Bronchial epithelial cell (primary cell): ENCODE data around the gene GRM1. TPM values are rescaled to one million over a fixed set of nuclear protein-coding genes. Genes with fewer than 3 reads are reported as not detected.

Source experiments
- DNase-seq: peaks from one replicate; pipeline ENCODE4 v3.0.0-alpha.2; 2010; ENCODE audit warnings: low read depth
- FAIRE-seq: peaks from 2 replicates; lab custom pipeline; 2011; peaks lifted over from hg19 to GRCh38; lab: Jason Lieb, UNC
- H3K27me3 ChIP-seq: 2 replicates; pipeline ENCODE4 v1.5.1; 2011; ENCODE audit warnings: low read length; ENCODE audit not compliant: control insufficient read depth, insufficient read depth
- H3K36me3 ChIP-seq: 2 replicates; pipeline ENCODE4 v1.5.1; 2011; ENCODE audit warnings: low read length; ENCODE audit not compliant: control insufficient read depth, insufficient read depth
- H3K4me3 ChIP-seq: 2 replicates; pipeline ENCODE4 v1.5.1; 2011; ENCODE audit warnings: mild to moderate bottlenecking, low read depth, low read length, control low read depth
- total RNA-seq: library from RNA; depleted of rRNA; stranded (reverse); fragments of >200 nt; gene quantifications from 2 replicates; pipeline ENCODE4 v1.2.1, GENCODE V29; 2014
- TF ChIP-seq, protein P1 (sequence below): IDR thresholded peaks from 2 replicates; pipeline ENCODE4 v1.5.1; 2011; ENCODE audit warnings: mild to moderate bottlenecking, moderate library complexity, low read length, control low read depth, inconsistent platforms; ENCODE audit not compliant: insufficient read depth, severe bottlenecking

GRM1 gene
- total RNA-seq, 1 donor from 2014 or later: not detected

DNA sequence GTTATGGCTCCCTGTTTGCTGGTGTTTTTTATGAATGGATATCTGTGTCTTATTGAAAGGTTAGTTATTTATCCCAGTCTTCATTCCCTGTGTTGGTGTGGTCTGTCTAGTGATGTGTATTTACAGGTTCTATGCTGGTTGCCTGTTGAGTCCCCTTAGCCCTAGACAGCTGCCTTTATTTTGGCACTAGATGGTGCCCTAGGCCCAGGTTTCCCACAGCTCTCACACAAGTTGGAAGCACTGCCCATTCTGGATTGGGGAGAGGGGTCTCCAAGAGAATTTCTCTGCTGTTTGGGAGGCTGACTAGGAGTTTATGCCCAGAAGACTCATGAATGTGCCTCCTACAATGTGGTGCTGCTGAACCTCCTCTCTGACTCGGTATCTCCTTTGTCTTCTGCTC, 12.4 kb downstream of the GRM1 start:
- DNase-seq (peak; percentile 46), FAIRE-seq (peak; percentile 52)

DNA sequence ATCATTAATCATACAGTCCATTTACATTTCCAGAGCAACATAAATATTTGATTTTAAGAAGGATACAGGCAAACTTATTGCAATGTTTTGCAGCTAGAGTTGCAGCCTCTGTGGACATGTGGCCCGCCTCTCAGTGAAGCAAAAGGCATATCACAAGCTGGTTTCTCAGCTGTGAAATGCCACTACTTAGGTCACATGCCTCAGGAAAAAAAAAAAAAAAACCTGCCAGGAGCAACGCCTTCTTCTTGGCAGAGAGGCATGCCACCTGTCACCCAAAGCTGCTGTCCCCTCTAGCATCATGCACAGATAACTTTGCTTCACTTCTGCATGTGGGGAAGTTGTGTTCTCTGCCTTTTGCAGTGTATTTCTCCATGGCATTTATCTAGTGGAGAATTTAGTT, 18.5 kb downstream of the GRM1 start:
- FAIRE-seq (no peak), DNase-seq (no peak)
- Histone ChIP-seq H3K36me3 (no peaks in the 10 kb centered on the region), H3K27me3 (no peaks in the 10 kb centered on the region), H3K4me3 (no peak overlapping the region)
- TF ChIP-seq, protein P1, sequence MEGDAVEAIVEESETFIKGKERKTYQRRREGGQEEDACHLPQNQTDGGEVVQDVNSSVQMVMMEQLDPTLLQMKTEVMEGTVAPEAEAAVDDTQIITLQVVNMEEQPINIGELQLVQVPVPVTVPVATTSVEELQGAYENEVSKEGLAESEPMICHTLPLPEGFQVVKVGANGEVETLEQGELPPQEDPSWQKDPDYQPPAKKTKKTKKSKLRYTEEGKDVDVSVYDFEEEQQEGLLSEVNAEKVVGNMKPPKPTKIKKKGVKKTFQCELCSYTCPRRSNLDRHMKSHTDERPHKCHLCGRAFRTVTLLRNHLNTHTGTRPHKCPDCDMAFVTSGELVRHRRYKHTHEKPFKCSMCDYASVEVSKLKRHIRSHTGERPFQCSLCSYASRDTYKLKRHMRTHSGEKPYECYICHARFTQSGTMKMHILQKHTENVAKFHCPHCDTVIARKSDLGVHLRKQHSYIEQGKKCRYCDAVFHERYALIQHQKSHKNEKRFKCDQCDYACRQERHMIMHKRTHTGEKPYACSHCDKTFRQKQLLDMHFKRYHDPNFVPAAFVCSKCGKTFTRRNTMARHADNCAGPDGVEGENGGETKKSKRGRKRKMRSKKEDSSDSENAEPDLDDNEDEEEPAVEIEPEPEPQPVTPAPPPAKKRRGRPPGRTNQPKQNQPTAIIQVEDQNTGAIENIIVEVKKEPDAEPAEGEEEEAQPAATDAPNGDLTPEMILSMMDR: no peak

More for the DNA sequence above, 12.4 kb downstream of the GRM1 start:
- TF ChIP-seq, protein P1: peak; percentile 68
- Histone ChIP-seq H3K27me3 (no peaks in the 10 kb centered on the region), H3K36me3 (no peaks in the 10 kb centered on the region), H3K4me3 (no peak overlapping the region)

DNA sequence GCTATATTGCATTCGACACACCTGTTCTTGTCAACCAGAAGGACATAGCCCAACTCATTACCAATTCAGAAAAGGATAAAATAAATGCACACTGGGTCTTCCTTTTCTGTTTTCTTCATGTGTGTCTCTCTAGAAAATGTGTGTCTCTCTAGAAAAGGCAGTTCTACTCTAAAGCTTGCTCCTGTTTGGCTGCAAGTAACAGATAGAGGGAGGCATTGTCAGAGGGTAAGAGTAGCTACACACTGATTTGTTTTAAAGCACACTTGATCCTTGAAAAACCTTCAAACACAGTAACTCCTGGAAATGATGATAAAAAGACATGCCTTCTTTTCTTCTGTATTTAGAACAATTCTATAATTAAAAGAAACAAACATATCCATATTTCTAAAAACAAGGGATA, 21.3 kb downstream of the GRM1 start:
- FAIRE-seq (no peak), DNase-seq (no peak)
- TF ChIP-seq, protein P1: no peak
- Histone ChIP-seq H3K36me3 (no peaks in the 10 kb centered on the region), H3K27me3 (no peaks in the 10 kb centered on the region), H3K4me3 (no peak overlapping the region)

DNA sequence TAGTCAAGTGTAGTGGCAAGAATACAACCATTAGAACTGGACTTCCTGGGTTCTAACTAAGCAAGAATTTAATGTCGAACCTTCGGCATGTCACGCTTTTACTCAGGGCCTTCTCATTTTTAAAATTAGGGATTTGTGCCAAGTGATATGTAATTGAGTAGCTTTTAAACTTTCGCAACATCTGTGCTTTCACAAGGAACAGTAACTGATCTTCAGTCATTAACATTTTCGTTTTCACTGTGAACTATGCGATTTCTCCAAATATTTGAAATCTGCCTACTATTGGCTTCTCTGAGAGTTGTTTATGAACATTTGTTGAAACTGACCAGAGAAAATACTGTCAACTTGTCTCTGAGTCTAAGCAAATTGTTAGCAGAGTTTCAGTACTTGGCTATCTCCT, 27.6 kb downstream of the GRM1 start:
- Histone ChIP-seq H3K27me3 (no peaks in the 10 kb centered on the region), H3K36me3 (no peaks in the 10 kb centered on the region), H3K4me3 (no peak overlapping the region)
- FAIRE-seq: no peak
- no peak for DNase-seq
- TF ChIP-seq, protein P1: no peak

DNA sequence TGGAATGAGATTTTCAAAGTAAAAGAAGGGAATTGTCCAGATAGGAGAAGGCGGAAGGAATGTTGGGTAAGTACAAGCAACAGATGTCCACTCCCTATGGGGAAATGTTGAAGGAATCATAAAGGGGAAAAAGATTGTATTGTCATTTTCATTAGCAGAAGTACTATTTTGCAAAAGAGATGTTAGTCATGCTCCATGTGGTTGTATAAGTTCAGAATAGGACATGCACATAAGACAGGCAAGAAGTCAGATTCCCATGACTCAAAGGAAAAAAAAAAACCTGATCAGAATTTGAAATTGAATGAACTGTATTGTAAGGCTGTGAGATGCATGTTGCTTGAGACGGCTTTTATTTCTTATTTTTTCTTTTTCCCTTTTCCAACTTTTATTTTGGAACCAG, 36.8 kb downstream of the GRM1 start:
- H3K36me3 ChIP-seq: no peaks in the 10 kb centered on the region
- no peak for DNase-seq
- no peaks in the 10 kb centered on the region for H3K27me3 ChIP-seq
- no peak overlapping the region for H3K4me3 ChIP-seq
- TF ChIP-seq, protein P1: no peak
- no peak for FAIRE-seq

DNA sequence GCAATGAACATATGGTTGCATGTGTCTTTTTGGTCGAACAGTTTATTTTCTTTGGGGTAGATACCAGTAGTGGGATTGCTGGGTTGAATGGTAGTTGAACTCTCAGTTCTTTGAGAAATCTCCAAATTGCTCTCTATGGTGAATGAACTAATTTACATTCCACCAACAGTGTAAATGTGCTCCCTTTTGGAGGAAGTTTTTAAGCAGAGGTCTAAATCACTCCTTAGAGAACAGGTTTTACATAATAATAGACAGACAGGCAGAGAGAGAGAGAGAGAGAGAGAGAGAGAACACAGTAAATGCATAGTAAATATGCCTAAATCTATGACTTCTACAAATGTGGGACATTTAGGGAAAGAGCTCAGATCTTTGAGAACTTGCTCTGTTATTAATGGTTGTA, 37.6 kb downstream of the GRM1 start:
- FAIRE-seq (no peak), DNase-seq (no peak)
- Histone ChIP-seq H3K36me3 (no peaks in the 10 kb centered on the region), H3K4me3 (no peak overlapping the region), H3K27me3 (no peaks in the 10 kb centered on the region)
- TF ChIP-seq, protein P1: no peak
